Mesenchymal stem cell (in vitro differentiated cells and primary cell): ENCODE results near the gene RHBDF2.
"Not testable (repeated sequence)": the region's sequence is repeated elsewhere in the genome, so short reads cannot be mapped to it uniquely, and the experiment has no call there.

Source experiments
- DNase-seq: peaks from one replicate; pipeline ENCODE4 v3.0.0-alpha.2; 2013
- H2AFZ ChIP-seq: one replicate; pipeline ENCODE4 v1.6.1; 2013; ENCODE audit warnings: low read depth, mild to moderate bottlenecking, control low read depth, inconsistent platforms, low read length, moderate library complexity
- H2AK5ac ChIP-seq: 2 replicates; pipeline ENCODE4 v1.6.1; 2013; ENCODE audit warnings: low read length, moderate library complexity, mild to moderate bottlenecking, inconsistent platforms; ENCODE audit not compliant: severe bottlenecking
- H2BK120ac ChIP-seq: one replicate; pipeline ENCODE4 v1.6.1; 2013; ENCODE audit warnings: low read depth, mild to moderate bottlenecking, inconsistent platforms, low read length, moderate library complexity
- H2BK12ac ChIP-seq, 2 experiments: one replicate each; pipeline ENCODE4 v1.6.1; 2013; ENCODE audit warnings: inconsistent platforms in 2 of 2, low read length in 2 of 2, mild to moderate bottlenecking in 2 of 2, moderate library complexity in 2 of 2, control low read depth in 1 of 2
- H2BK15ac ChIP-seq: one replicate; pipeline ENCODE4 v1.6.1; 2013; ENCODE audit warnings: mild to moderate bottlenecking, low read depth, inconsistent platforms; ENCODE audit not compliant: poor library complexity, severe bottlenecking
- H2BK5ac ChIP-seq: 2 replicates; pipeline ENCODE4 v1.6.1; 2013; ENCODE audit warnings: low read depth, mild to moderate bottlenecking, low read length, control low read depth, inconsistent platforms; ENCODE audit not compliant: poor library complexity, severe bottlenecking
- H3K14ac ChIP-seq, 2 experiments: one replicate each; pipeline ENCODE4 v1.6.1; 2013; ENCODE audit warnings: inconsistent platforms in 2 of 2, low read length in 2 of 2, control low read depth in 1 of 2, mild to moderate bottlenecking in 1 of 2, moderate library complexity in 1 of 2
- H3K18ac ChIP-seq, 2 experiments: one replicate each; pipeline ENCODE4 v1.6.1; 2013; ENCODE audit warnings: inconsistent platforms in 2 of 2, low read length in 2 of 2, control low read depth in 1 of 2, low read depth in 1 of 2, mild to moderate bottlenecking in 1 of 2
- H3K23ac ChIP-seq, 2 experiments: one replicate each; pipeline ENCODE4 v1.6.1; 2013; ENCODE audit warnings: inconsistent platforms in 2 of 2, low read length in 2 of 2, mild to moderate bottlenecking in 2 of 2, moderate library complexity in 2 of 2, control low read depth in 1 of 2
- H3K27ac ChIP-seq: 2 replicates; pipeline ENCODE4 v1.5.1; 2013; ENCODE audit warnings: mild to moderate bottlenecking, moderate library complexity, low read length, control low read depth, inconsistent platforms; ENCODE audit not compliant: poor library complexity, severe bottlenecking
- H3K27me3 ChIP-seq, 2 experiments: 2 replicates each; pipeline versions ENCODE4 v1.6.1 to v1.7.0; 2013; ENCODE audit warnings: low read length in 2 of 2, mild to moderate bottlenecking in 2 of 2, moderate library complexity in 2 of 2, control low read depth in 1 of 2, inconsistent platforms in 1 of 2; ENCODE audit not compliant: control insufficient read depth in 1 of 2, insufficient read depth in 1 of 2
- H3K36me3 ChIP-seq, 2 experiments: 2 replicates each; pipeline versions ENCODE4 v1.6.1 to v1.7.0; 2013; ENCODE audit warnings: low read length in 2 of 2, control low read depth in 1 of 2, inconsistent platforms in 1 of 2, low read depth in 1 of 2, mild to moderate bottlenecking in 1 of 2; ENCODE audit not compliant: insufficient read depth in 2 of 2, control insufficient read depth in 1 of 2
- H3K4ac ChIP-seq, 2 experiments: one replicate each; pipeline ENCODE4 v1.6.1; 2013; ENCODE audit warnings: inconsistent platforms in 2 of 2, low read length in 2 of 2, mild to moderate bottlenecking in 2 of 2, moderate library complexity in 2 of 2, control low read depth in 1 of 2, low read depth in 1 of 2
- H3K4me1 ChIP-seq: 2 replicates; pipeline ENCODE4 v1.6.1; 2013; ENCODE audit warnings: low read depth, low read length, control low read depth; ENCODE audit not compliant: control insufficient read depth, insufficient read depth
- H3K4me2 ChIP-seq: 2 replicates; pipeline ENCODE4 v1.6.1; 2013; ENCODE audit warnings: low read length, mild to moderate bottlenecking, inconsistent platforms; ENCODE audit not compliant: poor library complexity, severe bottlenecking
- H3K4me3 ChIP-seq, 2 experiments: 2 replicates each; pipeline versions ENCODE4 v1.5.1 to v1.7.0; 2013; ENCODE audit warnings: low read length in 2 of 2, mild to moderate bottlenecking in 2 of 2, control low read depth in 1 of 2, low read depth in 1 of 2; ENCODE audit not compliant: insufficient read depth in 1 of 2
- H3K79me1 ChIP-seq: replicated peaks from 2 replicates; pipeline ENCODE4 v1.6.1; 2013; ENCODE audit warnings: mild to moderate bottlenecking, control low read depth, low read length, inconsistent platforms; ENCODE audit not compliant: poor library complexity, severe bottlenecking
- H3K9ac ChIP-seq: 2 replicates; pipeline ENCODE4 v1.7.0; 2013; ENCODE audit warnings: mild to moderate bottlenecking, low read length, moderate library complexity
- H3K9me3 ChIP-seq: 2 replicates; pipeline ENCODE4 v1.7.0; 2013; ENCODE audit warnings: mild to moderate bottlenecking, low read length; ENCODE audit not compliant: control insufficient read depth
- H4K8ac ChIP-seq: one replicate; pipeline ENCODE4 v1.6.1; 2013; ENCODE audit warnings: inconsistent platforms, mild to moderate bottlenecking, low read length, moderate library complexity
- H4K91ac ChIP-seq: one replicate; pipeline ENCODE4 v1.6.1; 2013; ENCODE audit warnings: mild to moderate bottlenecking, low read length, inconsistent platforms
- WGBS: methylation state at CpG from one replicate; pipeline ENCODE4 v1.1.7; 2013; ENCODE audit warnings: mixed read lengths; 5-methylcytosine and 5-hydroxymethylcytosine counted together

The RHBDF2 gene

DNA sequence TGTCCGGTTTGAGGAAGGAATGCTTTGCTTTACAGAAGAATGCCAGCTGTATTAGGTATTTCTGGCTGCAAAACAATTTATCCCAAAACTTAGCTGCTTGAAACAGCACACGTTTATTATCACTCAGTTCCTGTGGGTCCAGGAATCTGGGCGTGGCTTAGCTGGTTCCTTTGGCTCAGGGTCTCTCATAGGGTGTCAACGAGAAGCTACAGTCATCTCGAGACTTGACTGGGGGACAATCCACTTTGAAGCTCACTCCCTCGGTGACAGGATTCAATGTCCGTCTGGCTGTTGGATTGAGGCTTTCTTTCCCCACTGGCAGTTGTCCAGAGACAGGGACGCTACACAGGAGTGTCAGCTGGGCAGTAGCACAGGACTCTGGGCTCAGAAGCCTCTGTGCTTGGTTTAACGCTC, 9.6 kb upstream of the RHBDF2 start:
- H2AFZ ChIP-seq = no peak overlapping the region
- no peaks in the 10 kb centered on the region for H3K36me3 ChIP-seq
- no peak overlapping the region for H3K23ac ChIP-seq
- H3K4me3 ChIP-seq = no peak overlapping the region
- peaks cover 14 to 25% of the 10 kb centered on the region in 2 experiments for H3K27me3 ChIP-seq
- H3K4ac ChIP-seq = no peak overlapping the region
- no peak overlapping the region for H3K9ac ChIP-seq
- no peak overlapping the region for H2BK5ac ChIP-seq
- no peaks in the 10 kb centered on the region for H3K79me1 ChIP-seq
- H3K9me3 ChIP-seq = no peaks in the 10 kb centered on the region
- 60% methylated on average over 9 of the region's 9 CpGs for WGBS
- no peak overlapping the region for H2BK12ac ChIP-seq
- H2AK5ac ChIP-seq = no peak overlapping the region
- no peak overlapping the region for H3K14ac ChIP-seq
- no peak overlapping the region for H3K18ac ChIP-seq
- H2BK120ac ChIP-seq = no peak overlapping the region
- H4K91ac ChIP-seq = no peak overlapping the region
- H2BK15ac ChIP-seq = no peak overlapping the region
- H3K27ac ChIP-seq = no peak overlapping the region
- no peak for DNase-seq
- H3K4me1 ChIP-seq = peaks cover 10% of the 10 kb centered on the region
- H4K8ac ChIP-seq = peak overlapping the region; percentile 3
- H3K4me2 ChIP-seq = no peak overlapping the region

DNA sequence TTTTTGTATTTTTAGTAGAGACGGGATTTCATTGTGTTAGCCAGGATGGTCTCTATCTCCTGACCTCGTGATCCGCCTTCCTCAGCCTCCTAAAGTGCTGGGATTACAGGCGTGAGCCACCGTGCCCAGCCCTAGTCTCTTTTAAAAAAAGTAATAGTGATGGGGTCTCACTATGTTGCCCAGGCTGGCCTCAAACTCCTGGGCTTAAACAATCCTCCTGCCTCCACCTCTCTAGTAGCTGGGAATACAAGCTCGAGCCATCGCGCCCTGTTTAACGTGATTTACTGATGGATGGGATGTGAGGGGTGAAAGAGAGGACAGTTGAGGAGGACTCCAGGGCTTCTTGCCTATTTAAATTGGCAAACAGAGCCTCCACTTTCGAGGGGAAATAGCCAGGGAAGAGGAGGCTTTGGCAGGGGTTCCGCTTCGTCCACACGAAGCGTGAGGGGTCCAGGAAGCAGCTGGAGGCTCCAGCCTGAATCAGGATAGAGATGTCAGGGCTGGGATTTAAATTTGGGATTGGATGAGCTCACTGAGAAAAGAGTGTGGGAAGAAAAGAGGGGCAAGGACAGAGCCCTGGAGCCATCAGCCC, 7.3 kb upstream of the RHBDF2 start:
- H2BK15ac ChIP-seq, H2AK5ac ChIP-seq, H3K9me3 ChIP-seq, H3K14ac ChIP-seq, H2BK120ac ChIP-seq, H2AFZ ChIP-seq, H3K79me1 ChIP-seq, H3K4me2 ChIP-seq, H3K27ac ChIP-seq, H3K9ac ChIP-seq, H3K4me1 ChIP-seq, H2BK12ac ChIP-seq, DNase-seq, H3K4me3 ChIP-seq, H2BK5ac ChIP-seq, H3K36me3 ChIP-seq, H3K23ac ChIP-seq, H4K8ac ChIP-seq, H3K4ac ChIP-seq, H4K91ac ChIP-seq, H3K18ac ChIP-seq: not testable (repeated sequence)
- peaks cover 14 to 34% of the 10 kb centered on the region in 2 experiments for H3K27me3 ChIP-seq
- 87% methylated on average over 13 of the region's 14 CpGs for WGBS

DNA sequence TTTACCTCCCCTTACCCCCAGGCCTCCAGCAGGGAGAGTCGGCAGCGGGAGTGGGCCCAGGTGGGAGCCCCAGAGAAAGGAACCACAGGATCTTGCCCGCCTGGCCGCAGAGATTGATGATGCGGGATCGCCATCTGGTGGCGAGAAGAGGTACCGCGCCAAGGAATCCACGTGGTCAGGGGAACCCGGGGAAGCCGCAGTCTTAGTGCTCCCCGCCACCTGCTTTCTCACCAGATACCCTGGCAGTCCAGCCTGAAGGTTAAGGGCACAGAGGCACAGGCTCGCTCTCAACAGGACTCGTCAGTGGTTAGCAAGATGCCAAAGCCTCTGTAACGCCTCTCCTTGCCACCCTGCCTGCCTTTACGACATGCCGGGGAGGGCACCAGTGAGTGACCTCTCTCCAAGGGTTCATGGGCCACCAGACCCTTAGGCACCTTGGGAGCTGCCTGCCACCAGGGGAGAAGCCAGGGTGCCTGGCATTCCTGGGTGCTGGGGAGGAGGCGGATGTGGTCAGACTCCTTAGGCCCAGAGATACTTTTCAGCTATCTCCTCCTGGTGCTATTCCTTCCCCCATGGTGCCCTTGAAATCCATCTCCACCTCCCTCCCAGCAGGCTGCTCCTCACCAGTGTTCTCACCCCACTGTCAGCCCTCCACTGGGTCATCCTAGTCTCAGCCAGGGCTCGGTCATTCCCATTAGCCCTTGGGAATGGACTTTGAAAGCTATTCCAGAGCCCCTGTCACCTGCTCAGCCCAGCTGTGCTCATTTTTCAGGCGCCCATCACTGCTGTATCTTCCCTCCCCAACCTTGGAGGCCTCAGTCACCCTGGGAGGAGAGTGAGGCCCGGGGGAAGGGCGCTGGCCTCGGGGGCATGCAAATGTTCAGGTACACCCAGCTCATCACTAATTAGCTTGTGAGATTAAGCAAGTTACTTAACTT, 5.5 kb upstream of the RHBDF2 start:
- Histone ChIP-seq H3K14ac (no peak overlapping the region), H2BK120ac (no peak overlapping the region), H3K9ac (no peak overlapping the region), H3K9me3 (no peaks in the 10 kb centered on the region), H2BK5ac (no peak overlapping the region), H3K27me3 (peaks cover 14 to 51% of the 10 kb centered on the region in 2 experiments), H2AK5ac (no peak overlapping the region), H3K23ac (no peak overlapping the region), H3K4ac (no peak overlapping the region), H3K4me3 (no peak overlapping the region), H4K91ac (peak overlapping the region; percentile 4), H3K79me1 (no peaks in the 10 kb centered on the region), H3K18ac (no peak overlapping the region), H3K4me2 (no peak overlapping the region), H2AFZ (no peak overlapping the region), H3K36me3 (no peaks in the 10 kb centered on the region), H4K8ac (no peak overlapping the region), H3K4me1 (peaks cover 11% of the 10 kb centered on the region), H3K27ac (no peak overlapping the region), H2BK15ac (peak overlapping the region; percentile 62), H2BK12ac (peak overlapping the region in 1 of 2 experiments; percentile 42)
- WGBS = 23% methylated on average over 21 of the region's 24 CpGs
- peak; percentile 61 for DNase-seq

DNA sequence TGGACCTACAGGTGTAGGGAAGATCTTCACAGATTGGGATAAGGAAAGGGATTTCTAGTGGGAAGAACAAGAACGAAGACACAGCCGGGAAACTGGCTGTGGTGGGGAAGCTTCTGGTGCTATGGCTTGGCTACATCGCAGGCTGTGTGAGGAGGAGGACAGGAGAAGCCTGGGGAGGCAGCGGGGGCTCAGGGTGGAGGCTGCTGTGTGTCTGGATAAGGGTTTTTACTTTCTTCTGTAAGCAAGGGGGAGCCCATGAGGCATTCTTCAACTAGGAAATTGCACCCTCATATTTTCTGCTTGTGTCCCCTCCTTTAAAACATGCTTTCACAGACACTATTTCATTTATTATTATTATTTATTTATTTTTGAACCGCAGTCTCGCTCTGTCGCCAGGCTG, 2.9 kb upstream of the RHBDF2 start:
- Histone ChIP-seq H3K9ac (no peak overlapping the region), H2AFZ (no peak overlapping the region), H3K36me3 (no peaks in the 10 kb centered on the region), H3K27me3 (peaks cover 14 to 54% of the 10 kb centered on the region in 2 experiments), H3K14ac (no peak overlapping the region), H2AK5ac (no peak overlapping the region), H2BK15ac (no peak overlapping the region), H3K9me3 (no peaks in the 10 kb centered on the region), H3K4ac (no peak overlapping the region), H2BK12ac (no peak overlapping the region), H4K91ac (no peak overlapping the region), H3K4me3 (no peak overlapping the region), H3K27ac (no peak overlapping the region), H3K23ac (no peak overlapping the region), H3K4me1 (peaks cover 22% of the 10 kb centered on the region), H3K4me2 (no peak overlapping the region), H3K18ac (no peak overlapping the region), H4K8ac (no peak overlapping the region), H2BK120ac (no peak overlapping the region), H2BK5ac (no peak overlapping the region), H3K79me1 (no peaks in the 10 kb centered on the region)
- DNase-seq = peak; percentile 43
- 71% methylated on average over 5 of the region's 7 CpGs for WGBS
